Measurements from ENCODE around the gene MYO1B. TPM values are rescaled to one million over a fixed set of nuclear protein-coding genes. Genes with fewer than 3 reads are reported as not detected.

MYO1B gene
- total RNA-seq, 1 experiment from 2014 or later, result 106 TPM

DNA sequence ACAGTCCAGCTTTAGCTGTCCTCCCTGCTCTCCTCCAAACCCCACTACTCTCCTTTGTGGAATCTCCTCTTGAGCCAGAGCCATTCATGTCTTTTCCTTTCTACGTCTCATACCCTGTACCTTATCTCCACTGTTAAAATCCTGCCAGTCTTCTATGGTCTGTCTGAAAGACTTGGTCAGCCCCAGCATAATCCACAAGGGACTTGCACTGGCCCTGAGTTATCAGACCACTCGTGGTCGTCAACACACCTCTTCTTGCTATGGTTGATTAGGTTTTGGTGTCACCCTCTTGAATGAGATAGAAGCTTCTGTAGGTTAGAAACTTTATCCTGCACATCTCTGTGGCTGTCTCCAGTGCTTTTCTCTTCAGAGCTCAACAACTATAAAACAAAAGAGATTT, 56.8 kb downstream of the MYO1B start:
- Histone ChIP-seq H3K36me3 (peaks cover 12% of the 10 kb centered on the region; the same call in 1 of the 2 replicates), H3K27me3 (replicated peaks) (no peaks in the 10 kb centered on the region), H3K9me3 (replicated peaks) (no peaks in the 10 kb centered on the region), H3K4me3 (no peak overlapping the region), H3K4me1 (replicated peaks) (peaks cover 22% of the 10 kb centered on the region), H3K27ac (no peak overlapping the region)
- DNase-seq (ENCODE audit: low read depth in 1 of 2, low spot score in 2 of 2), result no peak

DNA sequence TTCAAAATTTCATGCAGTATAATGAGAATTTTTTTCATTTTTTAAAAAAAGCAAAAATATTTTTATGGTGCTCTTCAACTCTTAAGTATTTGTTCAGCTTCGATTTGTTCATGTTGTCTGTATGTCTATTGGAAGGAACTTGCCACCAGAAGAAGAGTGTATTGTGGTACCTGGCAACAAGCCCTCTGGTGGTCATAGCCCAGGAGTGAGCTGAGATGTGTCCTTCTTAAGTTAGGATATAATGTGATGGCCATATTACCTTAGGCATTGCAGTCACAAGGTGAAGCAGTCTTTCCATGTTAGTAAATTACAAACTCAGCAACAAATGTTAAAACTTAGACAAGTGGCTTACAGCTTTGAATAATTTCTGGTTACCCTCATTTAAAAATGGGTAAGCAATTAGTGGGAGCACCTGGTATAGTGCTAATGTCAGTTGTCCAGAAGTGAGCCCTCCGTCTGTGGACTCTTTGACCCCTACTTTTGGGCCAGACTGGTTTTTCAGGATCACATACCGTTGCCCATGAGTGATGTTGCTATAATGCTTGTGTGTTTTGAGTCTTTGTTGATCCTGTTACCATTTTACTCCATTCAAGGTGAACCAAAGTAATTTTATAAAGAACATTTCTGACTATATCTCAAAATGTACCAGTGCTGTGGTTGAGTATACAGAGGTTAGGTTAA, 57.4 kb downstream of the MYO1B start:
- DNase-seq (ENCODE audit: low read depth in 1 of 2, low spot score in 2 of 2), result no peak
- no peaks in the 10 kb centered on the region for H3K27me3 ChIP-seq (replicated peaks)
- H3K27ac ChIP-seq, result no peak overlapping the region
- H3K36me3 ChIP-seq, result peaks cover 6% of the 10 kb centered on the region; the same call in 1 of the 2 replicates
- H3K4me3 ChIP-seq, result no peak overlapping the region
- H3K4me1 ChIP-seq (replicated peaks), result peaks cover 16% of the 10 kb centered on the region
- H3K9me3 ChIP-seq (replicated peaks), result no peaks in the 10 kb centered on the region

GRCh38 chr2:191303140-191304005, 58.2 kb downstream of the MYO1B start:
- Histone ChIP-seq H3K27me3 (replicated peaks) (no peaks in the 10 kb centered on the region), H3K4me3 (no peak overlapping the region), H3K36me3 (peaks cover 6% of the 10 kb centered on the region; the same call in 1 of the 2 replicates), H3K27ac (no peak overlapping the region), H3K9me3 (replicated peaks) (no peaks in the 10 kb centered on the region), H3K4me1 (replicated peaks) (peaks cover 13% of the 10 kb centered on the region)
- DNase-seq (ENCODE audit: low read depth in 1 of 2, low spot score in 2 of 2), result no peak

GRCh38 chr2:191304939-191305875, 60.0 kb downstream of the MYO1B start:
- no peaks in the 10 kb centered on the region for H3K27me3 ChIP-seq (replicated peaks)
- no peak overlapping the region for H3K27ac ChIP-seq
- peaks cover 10% of the 10 kb centered on the region for H3K4me1 ChIP-seq (replicated peaks)
- no peak overlapping the region for H3K4me3 ChIP-seq
- DNase-seq (ENCODE audit: low read depth in 1 of 2, low spot score in 2 of 2), result no peak
- H3K36me3 ChIP-seq, result peaks cover 6% of the 10 kb centered on the region; the same call in 1 of the 2 replicates
- H3K9me3 ChIP-seq (replicated peaks), result no peaks in the 10 kb centered on the region

DNA sequence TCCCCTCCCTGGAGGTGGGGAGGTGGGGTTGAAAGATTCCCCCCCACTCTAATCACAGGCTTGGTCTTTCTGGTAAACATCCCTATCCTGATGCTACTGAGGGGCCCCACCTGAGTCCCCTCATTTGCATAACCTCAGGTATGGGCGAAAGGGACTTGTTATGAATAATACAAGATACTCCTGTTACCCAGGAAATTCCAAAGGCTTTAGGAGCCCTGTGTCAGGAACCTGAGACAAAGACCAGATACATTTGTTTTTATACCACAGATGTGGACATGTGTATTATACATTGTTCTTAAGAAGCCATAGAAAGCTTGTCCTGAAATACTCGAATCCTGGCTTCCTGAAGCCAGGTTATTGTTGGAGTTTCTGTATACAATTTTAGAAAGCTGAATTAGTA, 62.8 kb downstream of the MYO1B start:
- no peaks in the 10 kb centered on the region for H3K36me3 ChIP-seq
- H3K27me3 ChIP-seq (replicated peaks), result no peaks in the 10 kb centered on the region
- no peak overlapping the region for H3K4me3 ChIP-seq
- no peak for DNase-seq (ENCODE audit: low read depth in 1 of 2, low spot score in 2 of 2)
- H3K27ac ChIP-seq, result no peak overlapping the region
- no peaks in the 10 kb centered on the region for H3K9me3 ChIP-seq (replicated peaks)
- peaks cover 21% of the 10 kb centered on the region for H3K4me1 ChIP-seq (replicated peaks)

- no peak overlapping the region for H3K27ac ChIP-seq
- peaks cover 11% of the 10 kb centered on the region for H3K4me1 ChIP-seq (replicated peaks)
- H3K27me3 ChIP-seq (replicated peaks), result no peaks in the 10 kb centered on the region
- H3K36me3 ChIP-seq, result no peaks in the 10 kb centered on the region
- no peak overlapping the region for H3K4me3 ChIP-seq
- DNase-seq (ENCODE audit: low read depth in 1 of 2, low spot score in 2 of 2), result no peak
- no peaks in the 10 kb centered on the region for H3K9me3 ChIP-seq (replicated peaks)
Measured at GRCh38 chr2:191311156-191311555, 66.0 kb downstream of the MYO1B start.

- no peak overlapping the region for H3K27ac ChIP-seq
- no peak for DNase-seq (ENCODE audit: low read depth in 1 of 2, low spot score in 2 of 2)
Measured at GRCh38 chr2:191311627-191312026, 66.4 kb downstream of the MYO1B start.

DNA sequence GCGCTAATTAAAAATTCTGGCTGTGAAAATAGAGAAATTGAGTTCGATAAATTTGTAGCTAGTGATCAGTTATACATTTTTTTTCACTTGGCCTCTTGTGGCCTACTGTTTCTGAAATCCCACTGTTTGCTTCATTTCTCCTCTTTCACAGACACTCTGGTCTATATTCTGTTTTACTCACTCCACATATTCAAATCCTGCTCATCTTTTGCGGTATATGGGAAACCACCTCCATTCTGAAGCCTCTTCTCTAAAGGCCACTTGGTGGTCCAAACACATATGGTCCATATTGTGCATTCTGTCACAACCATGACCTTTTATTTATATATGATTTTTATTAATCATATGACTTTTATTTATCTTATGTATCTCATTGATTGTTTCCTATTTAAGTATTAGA, 67.0 kb downstream of the MYO1B start:
- H3K27me3 ChIP-seq (replicated peaks), result no peaks in the 10 kb centered on the region
- no peak overlapping the region for H3K27ac ChIP-seq
- H3K36me3 ChIP-seq, result no peaks in the 10 kb centered on the region
- peaks cover 11% of the 10 kb centered on the region for H3K4me1 ChIP-seq (replicated peaks)
- no peak for DNase-seq (ENCODE audit: low read depth in 1 of 2, low spot score in 2 of 2)
- no peaks in the 10 kb centered on the region for H3K9me3 ChIP-seq (replicated peaks)
- H3K4me3 ChIP-seq, result no peak overlapping the region

More at GRCh38 chr2:191311627-191312026, 66.4 kb downstream of the MYO1B start:
- H3K9me3 ChIP-seq (replicated peaks), result no peaks in the 10 kb centered on the region
- H3K36me3 ChIP-seq, result no peaks in the 10 kb centered on the region
- H3K27me3 ChIP-seq (replicated peaks), result no peaks in the 10 kb centered on the region
- peaks cover 11% of the 10 kb centered on the region for H3K4me1 ChIP-seq (replicated peaks)
- H3K4me3 ChIP-seq, result no peak overlapping the region

- Histone ChIP-seq H3K9me3 (replicated peaks) (no peaks in the 10 kb centered on the region), H3K4me1 (replicated peaks) (peaks cover 11% of the 10 kb centered on the region), H3K4me3 (no peak overlapping the region), H3K27ac (no peak overlapping the region), H3K27me3 (replicated peaks) (no peaks in the 10 kb centered on the region), H3K36me3 (no peaks in the 10 kb centered on the region)
- no peak for DNase-seq (ENCODE audit: low read depth in 1 of 2, low spot score in 2 of 2)
Measured at GRCh38 chr2:191312662-191313061, 67.5 kb downstream of the MYO1B start.

- no peaks in the 10 kb centered on the region for H3K36me3 ChIP-seq
- H3K4me3 ChIP-seq, result no peak overlapping the region
- H3K27ac ChIP-seq, result no peak overlapping the region
- H3K4me1 ChIP-seq (replicated peaks), result peaks cover 31% of the 10 kb centered on the region
- DNase-seq (ENCODE audit: low read depth in 1 of 2, low spot score in 2 of 2), result no peak
- H3K27me3 ChIP-seq (replicated peaks), result no peaks in the 10 kb centered on the region
- no peaks in the 10 kb centered on the region for H3K9me3 ChIP-seq (replicated peaks)
Measured at GRCh38 chr2:191314697-191315364, 69.6 kb downstream of the MYO1B start.

GRCh38 chr2:191315365-191315752, 70.2 kb downstream of the MYO1B start:
- H3K36me3 ChIP-seq, result no peaks in the 10 kb centered on the region
- no peak overlapping the region for H3K27ac ChIP-seq
- no peaks in the 10 kb centered on the region for H3K27me3 ChIP-seq (replicated peaks)
- no peak for DNase-seq (ENCODE audit: low read depth in 1 of 2, low spot score in 2 of 2)
- H3K4me1 ChIP-seq (replicated peaks), result peaks cover 35% of the 10 kb centered on the region
- H3K4me3 ChIP-seq, result no peak overlapping the region
- H3K9me3 ChIP-seq (replicated peaks), result no peaks in the 10 kb centered on the region

GRCh38 chr2:191316246-191316994, 71.2 kb downstream of the MYO1B start:
- Histone ChIP-seq H3K4me1 (replicated peaks) (peaks cover 33% of the 10 kb centered on the region), H3K9me3 (replicated peaks) (no peaks in the 10 kb centered on the region), H3K27ac (no peak overlapping the region), H3K36me3 (no peaks in the 10 kb centered on the region), H3K27me3 (replicated peaks) (no peaks in the 10 kb centered on the region), H3K4me3 (no peak overlapping the region)
- no peak for DNase-seq (ENCODE audit: low read depth in 1 of 2, low spot score in 2 of 2)
